Smooth muscle cell (in vitro differentiated cells): ENCODE results near the gene INHBC. TPM values are rescaled to one million over a fixed set of nuclear protein-coding genes. Genes with fewer than 3 reads are reported as not detected.

Experiments
- DNase-seq: peaks from one replicate; lab custom pipeline; 2025; ENCODE audit not compliant: unreplicated experiment; lab: John Stamatoyannopoulos, UW
- H2AFZ ChIP-seq: fragments of 200-600 bp; sonication (generic); 2 replicates; pipeline ENCODE4 v1.6.0; 2016; ENCODE audit warnings: antibody characterized with exemption, low read depth, mild to moderate bottlenecking
- H3F3A ChIP-seq: fragments of 200-600 bp; sonication (generic); 2 replicates; pipeline ENCODE4 v1.6.0; 2017; ENCODE audit warnings: antibody characterized with exemption, low read depth
- H3K27ac ChIP-seq: fragments of 200-600 bp; sonication (generic); 2 replicates; pipeline ENCODE4 v1.5.1; 2016; ENCODE audit warnings: low read depth, mild to moderate bottlenecking
- H3K27me3 ChIP-seq: fragments of 200-600 bp; sonication (generic); 2 replicates; pipeline ENCODE4 v1.6.1; 2016; ENCODE audit warnings: low read depth, mild to moderate bottlenecking
- H3K36me3 ChIP-seq: fragments of 200-600 bp; sonication (generic); 2 replicates; pipeline ENCODE4 v1.5.1; 2016; ENCODE audit warnings: low read depth
- H3K4me1 ChIP-seq: fragments of 200-600 bp; sonication (generic); 2 replicates; pipeline ENCODE4 v1.5.1; 2016; ENCODE audit warnings: low read depth
- H3K4me2 ChIP-seq: fragments of 200-600 bp; sonication (generic); 2 replicates; pipeline ENCODE4 v1.6.0; 2016; ENCODE audit warnings: mild to moderate bottlenecking
- H3K4me3 ChIP-seq: fragments of 200-600 bp; sonication (generic); 2 replicates; pipeline ENCODE4 v1.5.1; 2016; ENCODE audit warnings: mild to moderate bottlenecking
- H3K79me2 ChIP-seq: fragments of 200-600 bp; sonication (generic); 2 replicates; pipeline ENCODE4 v1.6.0; 2016; ENCODE audit warnings: low read depth, mild to moderate bottlenecking
- H3K9ac ChIP-seq: fragments of 200-600 bp; sonication (generic); 2 replicates; pipeline ENCODE4 v1.6.0; 2016; ENCODE audit warnings: low read depth
- H3K9me3 ChIP-seq: fragments of 200-600 bp; sonication (generic); replicated peaks from 2 replicates; pipeline ENCODE4 v1.5.1; 2016; ENCODE audit warnings: low read depth
- H4K20me1 ChIP-seq: fragments of 200-600 bp; sonication (generic); 2 replicates; pipeline ENCODE4 v1.6.0; 2016; ENCODE audit warnings: low read depth
- CTCF ChIP-seq: fragments of 200-600 bp; sonication (generic); IDR thresholded peaks from 2 replicates; pipeline ENCODE4 v1.5.1; 2017; ENCODE audit warnings: borderline replicate concordance, mild to moderate bottlenecking, antibody characterized with exemption; ENCODE audit not compliant: insufficient read depth, poor library complexity, severe bottlenecking
- WGBS: methylation state at CpG from one replicate; pipeline ENCODE4 v1.1.7; 2016; ENCODE audit warnings: low lambda C conversion rate; 5-methylcytosine and 5-hydroxymethylcytosine counted together
- polyA plus RNA-seq: library from polyadenylated mRNA; unstranded; fragments of >200 nt; fragmentation: Nextera tagmentation; extraction: Ambion mirVana; gene quantifications from 2 replicates; pipeline ENCODE4 v1.2.1, GENCODE V29; 2016
- total RNA-seq: library from RNA; depleted of rRNA; stranded (reverse); fragments of >200 nt; gene quantifications from 2 replicates; pipeline ENCODE4 v1.2.3, GENCODE V29; 2014

The INHBC gene
- total and polyA plus RNA-seq, 2 experiments from 2014 or later = 0.42 TPM; not detected in 1

GRCh38 chr12:57474862-57475261, 40.3 kb downstream of the INHBC start:
- no peak overlapping the region for H2AFZ ChIP-seq
- H3K4me1 ChIP-seq = peaks cover 13% of the 10 kb centered on the region
- no peaks in the 10 kb centered on the region for H3F3A ChIP-seq
- no peak for TF ChIP-seq CTCF
- 65% methylated on average over 7 of the region's 7 CpGs for WGBS
- no peak overlapping the region for H3K27ac ChIP-seq
- no peak overlapping the region for H3K9ac ChIP-seq
- H3K4me2 ChIP-seq = peak overlapping the region; percentile 84
- no peak for DNase-seq
- H3K9me3 ChIP-seq = no peaks in the 10 kb centered on the region
- H3K27me3 ChIP-seq = peaks cover 63% of the 10 kb centered on the region
- H3K36me3 ChIP-seq = no peaks in the 10 kb centered on the region
- H4K20me1 ChIP-seq = no peaks in the 10 kb centered on the region
- no peaks in the 10 kb centered on the region for H3K79me2 ChIP-seq
- peak overlapping the region; percentile 44 for H3K4me3 ChIP-seq

GRCh38 chr12:57475271-57476161, 40.9 kb downstream of the INHBC start:
- Histone ChIP-seq H4K20me1 (no peaks in the 10 kb centered on the region), H3F3A (no peaks in the 10 kb centered on the region), H3K36me3 (no peaks in the 10 kb centered on the region), H3K4me3 (peak overlapping the region; percentile 44), H3K9ac (no peak overlapping the region), H2AFZ (no peak overlapping the region), H3K4me1 (peaks cover 13% of the 10 kb centered on the region), H3K4me2 (peak overlapping the region; percentile 84), H3K79me2 (no peaks in the 10 kb centered on the region), H3K27me3 (peaks cover 67% of the 10 kb centered on the region), H3K27ac (no peak overlapping the region), H3K9me3 (no peaks in the 10 kb centered on the region)
- TF ChIP-seq CTCF = no peak
- DNase-seq = no peak
- WGBS = 4% methylated on average over 50 of the region's 84 CpGs

- peaks cover 13% of the 10 kb centered on the region for H3K4me1 ChIP-seq
- H3K4me2 ChIP-seq = peak overlapping the region; percentile 84
- H3K36me3 ChIP-seq = no peaks in the 10 kb centered on the region
- TF ChIP-seq CTCF = no peak
- H3K4me3 ChIP-seq = peak overlapping the region; percentile 44
- H4K20me1 ChIP-seq = no peaks in the 10 kb centered on the region
- H2AFZ ChIP-seq = no peak overlapping the region
- no peak overlapping the region for H3K9ac ChIP-seq
- H3K9me3 ChIP-seq = no peaks in the 10 kb centered on the region
- no peak for DNase-seq
- no peaks in the 10 kb centered on the region for H3F3A ChIP-seq
- peaks cover 72% of the 10 kb centered on the region for H3K27me3 ChIP-seq
- H3K27ac ChIP-seq = no peak overlapping the region
- H3K79me2 ChIP-seq = no peaks in the 10 kb centered on the region
- 42% methylated on average over 28 of the region's 29 CpGs for WGBS
These were observed 41.8 kb downstream of the INHBC start for GRCh38 chr12:57476162-57476992.
